BJ (cell line): Measurements from ENCODE around the gene ENKD1. TPM values are rescaled to one million over a fixed set of nuclear protein-coding genes. Genes with fewer than 3 reads are reported as not detected.

ENCODE experiments used
- CTCF ChIA-PET: fragments of 350-600 bp; formaldehyde crosslinking; extraction: SDS; loops from one replicate; lab custom pipeline; 2021; ENCODE audit warnings: antibody characterized with exemption, inconsistent platforms; lab: Yijun Ruan, JAX
- POLR2A ChIA-PET: fragments of 300-600 bp; sonication (Branson Sonifier 250); formaldehyde crosslinking; extraction: SDS; loops from one replicate; lab custom pipeline; 2021; ENCODE audit warnings: antibody characterized with exemption; lab: Charles Lee
- DNase-seq: peaks from one replicate; pipeline ENCODE4 v3.0.0-alpha.2; 2011; ENCODE audit warnings: low read depth
- H3K27me3 ChIP-seq: 2 replicates; pipeline ENCODE4 v1.6.0; 2011; ENCODE audit warnings: low read length; ENCODE audit not compliant: control insufficient read depth, insufficient read depth
- H3K36me3 ChIP-seq: 2 replicates; pipeline ENCODE4 v1.5.1; 2011; ENCODE audit warnings: low read length; ENCODE audit not compliant: control insufficient read depth, insufficient read depth
- H3K4me3 ChIP-seq: 2 replicates; pipeline ENCODE4 v1.5.1; 2011; ENCODE audit warnings: low read depth, mild to moderate bottlenecking, control low read depth, low read length
- polyA plus RNA-seq: library from polyadenylated mRNA; depleted of rRNA; stranded (reverse); fragments of >200 nt; gene quantifications from 2 replicates; pipeline ENCODE4 v1.2.3, GENCODE V29; 2011
- TF ChIP-seq, protein P1 (sequence below): IDR thresholded peaks from 2 replicates; pipeline ENCODE4 v1.5.1; 2011; ENCODE audit warnings: low read depth, mild to moderate bottlenecking, control low read depth, inconsistent platforms, low read length, moderate library complexity; ENCODE audit not compliant: insufficient read depth

Gene ENKD1
- polyA plus RNA-seq, 1 experiment: 10.9 TPM

GRCh38 chr16:67641779-67642708 lies 24.5 kb downstream of the ENKD1 start:
- CTCF ChIA-PET: interaction anchor here (0.6 to 15.6 kb wide), 7 partner anchors 20 to 125 kb away, joined by 3 to 181 read pairs (median 4); partner anchors contain the start of gene CTCF
- POLR2A ChIA-PET: no interaction called here
- Histone ChIP-seq H3K36me3 (no peaks in the 10 kb centered on the region; the same call in 1 of the 2 replicates), H3K4me3 (no peak overlapping the region), H3K27me3 (peaks cover 12% of the 10 kb centered on the region)
- no peak for DNase-seq
- TF ChIP-seq, protein P1, sequence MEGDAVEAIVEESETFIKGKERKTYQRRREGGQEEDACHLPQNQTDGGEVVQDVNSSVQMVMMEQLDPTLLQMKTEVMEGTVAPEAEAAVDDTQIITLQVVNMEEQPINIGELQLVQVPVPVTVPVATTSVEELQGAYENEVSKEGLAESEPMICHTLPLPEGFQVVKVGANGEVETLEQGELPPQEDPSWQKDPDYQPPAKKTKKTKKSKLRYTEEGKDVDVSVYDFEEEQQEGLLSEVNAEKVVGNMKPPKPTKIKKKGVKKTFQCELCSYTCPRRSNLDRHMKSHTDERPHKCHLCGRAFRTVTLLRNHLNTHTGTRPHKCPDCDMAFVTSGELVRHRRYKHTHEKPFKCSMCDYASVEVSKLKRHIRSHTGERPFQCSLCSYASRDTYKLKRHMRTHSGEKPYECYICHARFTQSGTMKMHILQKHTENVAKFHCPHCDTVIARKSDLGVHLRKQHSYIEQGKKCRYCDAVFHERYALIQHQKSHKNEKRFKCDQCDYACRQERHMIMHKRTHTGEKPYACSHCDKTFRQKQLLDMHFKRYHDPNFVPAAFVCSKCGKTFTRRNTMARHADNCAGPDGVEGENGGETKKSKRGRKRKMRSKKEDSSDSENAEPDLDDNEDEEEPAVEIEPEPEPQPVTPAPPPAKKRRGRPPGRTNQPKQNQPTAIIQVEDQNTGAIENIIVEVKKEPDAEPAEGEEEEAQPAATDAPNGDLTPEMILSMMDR: no peak

GRCh38 chr16:67637625-67638024 lies 28.9 kb downstream of the ENKD1 start:
- Histone ChIP-seq H3K36me3 (peaks cover 5% of the 10 kb centered on the region), H3K27me3 (no peaks in the 10 kb centered on the region), H3K4me3 (no peak overlapping the region)
- POLR2A ChIA-PET: no interaction called here
- TF ChIP-seq, protein P1: no peak
- CTCF ChIA-PET: interaction anchor here (1.4 to 15.6 kb wide), 3 partner anchors 10 to 116 kb away, joined by 3 to 181 read pairs (median 13); partner anchors contain the start of gene CTCF
- no peak for DNase-seq

GRCh38 chr16:67636713-67637112 lies 29.8 kb downstream of the ENKD1 start:
- peaks cover 5% of the 10 kb centered on the region for H3K36me3 ChIP-seq
- DNase-seq: no peak
- ChIA-PET POLR2A (no interaction called here), CTCF (interaction anchor here (0.6 kb wide), 1 partner anchor 122 kb away, joined by 4 read pairs; no protein-coding TSS in a partner anchor)
- TF ChIP-seq, protein P1: no peak
- H3K4me3 ChIP-seq: no peak overlapping the region
- no peaks in the 10 kb centered on the region for H3K27me3 ChIP-seq

DNA sequence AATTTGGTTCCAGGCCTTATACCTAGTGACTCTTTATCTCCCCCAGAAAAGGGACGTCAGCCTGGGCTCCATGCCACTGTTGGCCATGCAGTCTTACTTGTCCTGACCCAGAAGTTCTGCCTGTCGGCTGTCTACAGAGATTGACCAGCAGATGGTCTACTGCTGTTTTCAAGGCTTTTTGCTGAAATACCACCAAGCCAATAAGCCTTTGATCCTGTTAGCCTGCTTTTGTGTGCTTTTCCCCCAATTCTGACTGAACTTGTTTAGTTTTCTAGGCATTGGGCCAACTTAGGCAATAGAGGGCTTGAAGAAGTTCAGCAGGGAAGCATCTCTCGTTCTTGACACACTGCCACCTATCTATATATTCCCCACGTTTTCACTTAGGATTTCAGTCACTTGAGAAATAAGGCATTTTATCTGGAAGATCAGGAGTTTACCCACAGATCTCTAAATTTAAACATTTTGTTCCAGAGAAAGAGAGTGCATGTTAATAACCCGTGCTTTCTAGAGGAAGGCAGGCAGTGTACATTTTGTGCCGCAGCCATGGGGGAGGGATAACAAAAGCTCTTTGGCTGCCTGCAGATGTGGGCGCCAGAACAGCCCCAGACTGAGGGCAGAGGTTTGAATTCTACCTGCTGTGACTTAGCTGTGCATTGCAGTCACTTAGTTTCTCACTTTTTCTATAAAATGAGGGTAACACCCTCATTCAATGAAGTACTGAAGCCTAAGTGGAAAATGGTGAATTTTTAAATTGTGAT lies 34.0 kb downstream of the ENKD1 start:
- ChIA-PET CTCF (interaction anchor here (0.6 to 2.3 kb wide), 3 partner anchors 12 to 112 kb away, joined by 4 to 13 read pairs (median 7); partner anchors contain the start of gene CARMIL2), POLR2A (no interaction called here)
- H3K36me3 ChIP-seq: peaks cover 12% of the 10 kb centered on the region
- no peaks in the 10 kb centered on the region for H3K27me3 ChIP-seq
- H3K4me3 ChIP-seq: no peak overlapping the region
- no peak for DNase-seq
- TF ChIP-seq, protein P1: no peak
